Mammary epithelial cell (primary cell): ENCODE data around the gene TMEM134.

Experiments
- EZH2 ChIP-seq: IDR thresholded peaks from 2 replicates; pipeline ENCODE4 v1.6.1; 2012; ENCODE audit warnings: low read length, inconsistent platforms, borderline replicate concordance
- TF ChIP-seq, protein P1 (sequence below), 2 donors: IDR thresholded peaks in 1 of 2; conservative IDR thresholded peaks in 1 of 2; 2 replicates each; pipeline ENCODE4 v1.5.1; 2011 to 2012; ENCODE audit warnings: inconsistent platforms in 2 of 2, low read length in 2 of 2, mild to moderate bottlenecking in 2 of 2, control low read depth in 1 of 2, low read depth in 1 of 2; ENCODE audit not compliant: insufficient read depth in 1 of 2; ENCODE audit errors: extremely low read depth in 1 of 2

DNA sequence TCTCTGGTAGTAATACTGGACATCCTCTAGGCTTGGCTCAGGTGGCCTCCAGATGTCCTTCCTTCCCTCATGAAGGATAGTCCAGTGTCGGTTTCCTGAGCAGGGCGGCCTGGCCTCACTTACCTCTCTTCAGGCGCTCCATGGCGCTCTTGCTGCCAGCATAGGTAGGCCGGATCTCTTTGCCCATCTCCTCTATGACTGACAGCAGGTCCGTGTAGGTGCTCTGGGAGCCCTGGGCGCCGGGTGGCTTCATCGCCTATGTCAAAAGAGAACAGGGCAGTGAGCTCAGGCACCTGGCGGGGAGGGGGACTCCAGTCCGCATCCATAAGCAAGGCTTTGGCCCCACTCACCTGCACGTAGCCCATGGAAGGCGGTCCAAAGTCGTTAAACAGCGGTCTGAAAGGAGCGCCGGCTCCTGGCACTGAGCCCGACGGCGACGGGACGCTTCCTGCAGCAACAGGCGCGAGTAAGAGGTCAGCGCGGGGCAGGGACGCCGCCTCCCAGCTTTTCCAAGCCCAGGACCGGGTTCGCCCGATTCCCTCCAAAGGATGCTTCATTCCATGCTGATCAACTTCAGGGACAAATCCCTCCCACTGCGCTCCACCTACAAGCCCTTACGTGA is 38.3 kb upstream of the TMEM134 start:
- TF ChIP-seq, protein P1, sequence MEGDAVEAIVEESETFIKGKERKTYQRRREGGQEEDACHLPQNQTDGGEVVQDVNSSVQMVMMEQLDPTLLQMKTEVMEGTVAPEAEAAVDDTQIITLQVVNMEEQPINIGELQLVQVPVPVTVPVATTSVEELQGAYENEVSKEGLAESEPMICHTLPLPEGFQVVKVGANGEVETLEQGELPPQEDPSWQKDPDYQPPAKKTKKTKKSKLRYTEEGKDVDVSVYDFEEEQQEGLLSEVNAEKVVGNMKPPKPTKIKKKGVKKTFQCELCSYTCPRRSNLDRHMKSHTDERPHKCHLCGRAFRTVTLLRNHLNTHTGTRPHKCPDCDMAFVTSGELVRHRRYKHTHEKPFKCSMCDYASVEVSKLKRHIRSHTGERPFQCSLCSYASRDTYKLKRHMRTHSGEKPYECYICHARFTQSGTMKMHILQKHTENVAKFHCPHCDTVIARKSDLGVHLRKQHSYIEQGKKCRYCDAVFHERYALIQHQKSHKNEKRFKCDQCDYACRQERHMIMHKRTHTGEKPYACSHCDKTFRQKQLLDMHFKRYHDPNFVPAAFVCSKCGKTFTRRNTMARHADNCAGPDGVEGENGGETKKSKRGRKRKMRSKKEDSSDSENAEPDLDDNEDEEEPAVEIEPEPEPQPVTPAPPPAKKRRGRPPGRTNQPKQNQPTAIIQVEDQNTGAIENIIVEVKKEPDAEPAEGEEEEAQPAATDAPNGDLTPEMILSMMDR (conservative IDR thresholded peaks at IDR 0.05 in 1 of 2, IDR thresholded peaks at IDR 0.05 in 1 of 2; ENCODE audit: extremely low read depth in 1 of 2, insufficient read depth in 1 of 2, low read depth in 1 of 2, low read length in 2 of 2) = no peak
- TF ChIP-seq EZH2 = no peak
